ENCODE data around the gene SHD.
"Not testable (repeated sequence)": the region's sequence is repeated elsewhere in the genome, so short reads cannot be mapped to it uniquely, and the experiment has no call there.

SHD gene

GRCh38 chr19:4267901-4268815 lies 10.9 kb upstream of the SHD start:
- TF ChIP-seq CTCF (conservative IDR thresholded peaks at IDR 0.05; ENCODE audit: control insufficient read depth, insufficient read depth, low read depth, low read length), result no peak
- DNase-seq (ENCODE audit: low read depth), result no peak
- no peak overlapping the region for H3K4me3 ChIP-seq (ENCODE audit: control insufficient read depth, low read depth, low read length)

- no peak for TF ChIP-seq CTCF (conservative IDR thresholded peaks at IDR 0.05; ENCODE audit: control insufficient read depth, insufficient read depth, low read depth, low read length)
- H3K4me3 ChIP-seq (ENCODE audit: control insufficient read depth, low read depth, low read length), result no peak overlapping the region
- no peak for DNase-seq (ENCODE audit: low read depth)
These were observed 10.1 kb upstream of the SHD start for GRCh38 chr19:4268816-4269430.

GRCh38 chr19:4272894-4273293 lies 6.2 kb upstream of the SHD start:
- no peak overlapping the region for H3K4me3 ChIP-seq (ENCODE audit: control insufficient read depth, low read depth, low read length)
- DNase-seq (ENCODE audit: low read depth), result no peak
- no peak for TF ChIP-seq CTCF (conservative IDR thresholded peaks at IDR 0.05; ENCODE audit: control insufficient read depth, insufficient read depth, low read depth, low read length)

- not testable (repeated sequence) for H3K4me3 ChIP-seq (ENCODE audit: control insufficient read depth, low read depth, low read length); DNase-seq (ENCODE audit: low read depth)
These were observed 4.8 kb upstream of the SHD start for GRCh38 chr19:4274321-4274686.

- no peak overlapping the region for H3K4me3 ChIP-seq (ENCODE audit: control insufficient read depth, low read depth, low read length)
- no peak for TF ChIP-seq CTCF (conservative IDR thresholded peaks at IDR 0.05; ENCODE audit: control insufficient read depth, insufficient read depth, low read depth, low read length)
- DNase-seq (ENCODE audit: low read depth), result no peak
These were observed 1.8 kb upstream of the SHD start for GRCh38 chr19:4277191-4277696.

GRCh38 chr19:4278010-4278409 lies 1.1 kb upstream of the SHD start:
- no peak overlapping the region for H3K4me3 ChIP-seq (ENCODE audit: control insufficient read depth, low read depth, low read length)
- TF ChIP-seq CTCF (conservative IDR thresholded peaks at IDR 0.05; ENCODE audit: control insufficient read depth, insufficient read depth, low read depth, low read length), result no peak
- DNase-seq (ENCODE audit: low read depth), result no peak

GRCh38 chr19:4279267-4279529 lies 132 bp downstream of the SHD start:
- no peak overlapping the region for H3K4me3 ChIP-seq (ENCODE audit: control insufficient read depth, low read depth, low read length)
- no peak for TF ChIP-seq CTCF (conservative IDR thresholded peaks at IDR 0.05; ENCODE audit: control insufficient read depth, insufficient read depth, low read depth, low read length)
- DNase-seq (ENCODE audit: low read depth), result no peak

Data from fibroblast of mammary gland (primary cell).